ENCODE data around the gene CYP21A2.

CYP21A2 gene

GRCh38 chr6:32074996-32075532 lies 36.8 kb downstream of the CYP21A2 start:
- intact Hi-C loops (cut with micrococcal nuclease) = no loop called here
- Mint-ChIP-seq H3K27me3 (peaks cover 39% of the 10 kb centered on the region), H3K9me3 (no peaks in the 10 kb centered on the region), H3K27ac (no peak overlapping the region), H3K36me3 (ENCODE audit: low read depth) (no peaks in the 10 kb centered on the region), H3K4me3 (no peak overlapping the region), H3K4me1 (ENCODE audit: low read depth) (no peaks in the 10 kb centered on the region)

- Mint-ChIP-seq H3K9me3 (no peaks in the 10 kb centered on the region), H3K4me3 (no peak overlapping the region), H3K27ac (no peak overlapping the region), H3K36me3 (ENCODE audit: low read depth) (no peaks in the 10 kb centered on the region), H3K27me3 (peaks cover 37% of the 10 kb centered on the region), H3K4me1 (ENCODE audit: low read depth) (no peaks in the 10 kb centered on the region)
- intact Hi-C loops (cut with micrococcal nuclease) = no loop called here
These were observed 37.6 kb downstream of the CYP21A2 start for GRCh38 chr6:32075781-32076180.

DNA sequence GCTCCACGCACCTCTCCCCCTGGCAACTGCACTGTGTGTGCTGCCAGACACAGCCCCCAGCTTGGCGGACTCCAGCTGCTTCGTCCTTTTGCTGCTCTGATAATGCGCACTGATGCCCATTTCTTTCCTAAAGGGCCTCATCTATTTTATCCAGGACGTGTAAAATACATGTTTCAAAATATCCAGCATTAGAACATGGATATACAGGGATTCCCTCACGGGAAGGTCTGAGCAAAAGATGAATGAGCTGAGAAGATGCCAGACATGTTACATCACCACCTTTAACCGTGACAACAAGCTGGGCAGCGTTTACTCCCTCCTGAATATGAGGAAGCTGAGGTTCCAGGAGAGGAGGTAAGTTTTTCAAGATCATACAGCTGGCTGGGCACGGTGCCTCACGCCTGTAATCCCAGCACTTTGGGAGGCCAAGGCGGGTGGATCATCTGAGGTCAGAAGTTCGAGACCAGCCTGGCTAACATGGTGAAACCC lies 38.1 kb downstream of the CYP21A2 start:
- H3K36me3 Mint-ChIP-seq (ENCODE audit: low read depth) = no peaks in the 10 kb centered on the region
- no peak overlapping the region for H3K27ac Mint-ChIP-seq
- peaks cover 39% of the 10 kb centered on the region for H3K27me3 Mint-ChIP-seq
- H3K4me1 Mint-ChIP-seq (ENCODE audit: low read depth) = no peaks in the 10 kb centered on the region
- intact Hi-C loops (cut with micrococcal nuclease) = no loop called here
- no peak overlapping the region for H3K4me3 Mint-ChIP-seq
- H3K9me3 Mint-ChIP-seq = no peaks in the 10 kb centered on the region

DNA sequence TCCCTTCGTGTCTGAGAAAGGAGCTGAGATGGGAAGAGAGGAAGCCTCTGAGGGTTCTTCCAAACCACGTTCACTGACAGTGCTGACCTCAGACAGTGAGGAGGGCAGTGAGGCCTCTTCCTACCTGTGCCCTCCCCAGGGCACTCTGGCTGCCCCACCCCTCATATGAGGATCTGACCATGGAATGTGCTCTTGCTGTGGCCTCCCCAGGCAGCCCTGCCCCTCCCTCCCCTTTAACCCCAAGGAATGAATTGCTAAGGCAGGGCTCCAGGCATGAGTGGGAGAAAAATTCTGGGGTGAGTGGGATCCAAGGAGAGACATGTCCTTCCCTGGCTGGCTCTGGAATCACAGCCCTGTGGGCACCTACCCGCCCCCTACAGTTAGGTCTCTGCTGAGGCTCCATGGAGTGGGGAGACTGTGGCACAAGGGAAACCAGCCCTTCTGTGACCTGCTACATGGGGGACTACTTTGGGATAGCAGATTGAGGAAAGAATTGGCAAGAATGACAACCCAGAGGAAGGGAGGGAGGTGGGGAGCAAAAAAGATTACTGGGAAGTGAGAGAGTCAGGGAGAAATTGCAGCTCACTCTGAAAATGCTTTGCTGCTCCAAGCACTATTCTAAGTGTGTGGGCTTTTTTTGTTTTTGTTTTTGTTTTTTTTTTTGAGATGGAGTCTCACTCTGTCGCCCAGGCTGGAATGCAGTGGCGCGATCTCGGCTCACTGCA lies 41.5 kb downstream of the CYP21A2 start:
- H3K9me3 Mint-ChIP-seq = no peaks in the 10 kb centered on the region
- no peak overlapping the region for H3K27ac Mint-ChIP-seq
- H3K4me3 Mint-ChIP-seq = no peak overlapping the region
- H3K27me3 Mint-ChIP-seq = peaks cover 58% of the 10 kb centered on the region
- no peaks in the 10 kb centered on the region for H3K36me3 Mint-ChIP-seq (ENCODE audit: low read depth)
- no peaks in the 10 kb centered on the region for H3K4me1 Mint-ChIP-seq (ENCODE audit: low read depth)
- intact Hi-C loops (cut with micrococcal nuclease) = no loop called here

DNA sequence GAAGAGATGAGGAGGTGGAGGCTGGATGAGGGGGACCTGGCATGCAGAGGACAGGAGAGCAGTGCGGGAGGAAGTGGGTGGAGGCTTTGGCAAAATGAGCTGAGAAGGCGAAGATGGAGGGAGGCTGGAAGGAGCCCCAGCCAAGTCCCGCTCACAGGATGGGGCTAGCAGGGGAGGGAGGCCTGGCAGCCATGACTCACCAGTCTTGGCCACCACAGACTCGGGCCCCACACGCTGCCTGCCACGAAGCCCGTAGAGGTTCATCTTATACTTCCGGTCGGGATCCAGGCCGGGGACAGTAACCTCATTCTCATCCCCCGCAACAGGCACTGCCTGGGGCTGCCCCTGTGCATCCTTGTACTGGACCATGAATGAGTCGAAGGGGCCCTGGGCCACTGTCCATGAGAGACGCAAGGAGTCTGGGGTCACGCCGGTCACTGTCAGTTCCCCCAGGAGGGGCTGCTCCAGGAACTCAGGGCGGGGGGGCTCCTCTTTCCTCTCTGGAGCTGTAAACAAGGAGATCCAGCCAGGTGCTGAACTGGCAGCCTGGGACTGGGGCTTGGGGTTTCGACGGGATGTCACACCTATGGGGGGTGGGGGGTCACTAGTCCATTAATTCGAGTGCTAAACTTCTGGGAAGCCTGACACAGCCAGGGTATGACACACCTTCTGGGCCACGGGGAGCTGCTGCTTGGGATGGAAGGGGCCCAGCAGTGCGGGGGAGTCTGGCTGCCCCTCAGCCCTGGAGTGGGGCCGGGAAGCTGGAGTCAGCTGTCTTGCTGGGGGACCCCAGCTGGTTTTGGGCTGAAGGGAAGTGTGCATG lies 43.2 kb downstream of the CYP21A2 start:
- H3K27ac Mint-ChIP-seq = no peak overlapping the region
- intact Hi-C loops (cut with micrococcal nuclease) = no loop called here
- H3K9me3 Mint-ChIP-seq = no peaks in the 10 kb centered on the region
- H3K4me1 Mint-ChIP-seq (ENCODE audit: low read depth) = peaks cover 6% of the 10 kb centered on the region
- H3K4me3 Mint-ChIP-seq = no peak overlapping the region
- peaks cover 63% of the 10 kb centered on the region for H3K27me3 Mint-ChIP-seq
- no peaks in the 10 kb centered on the region for H3K36me3 Mint-ChIP-seq (ENCODE audit: low read depth)

DNA sequence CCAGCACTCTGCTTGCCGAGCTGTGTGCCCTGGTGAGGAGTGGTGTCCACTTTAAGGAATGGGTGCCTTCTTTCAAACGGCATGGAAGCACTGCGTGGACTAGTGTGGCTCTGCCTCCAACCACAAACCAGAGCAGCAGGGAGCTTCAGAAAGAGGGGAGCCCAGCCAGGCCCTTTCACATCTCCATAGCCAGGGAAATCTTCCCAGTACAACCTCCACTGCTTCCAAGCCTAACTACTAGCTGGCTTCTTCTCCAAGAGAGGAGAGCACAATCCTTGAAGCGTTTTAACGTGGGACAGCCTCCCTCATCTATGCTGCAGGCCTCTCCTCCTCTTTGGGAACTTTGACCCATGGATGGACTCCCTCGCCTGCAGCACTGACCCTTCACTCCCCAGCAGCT lies 44.3 kb downstream of the CYP21A2 start:
- no peak overlapping the region for H3K27ac Mint-ChIP-seq
- H3K9me3 Mint-ChIP-seq = no peaks in the 10 kb centered on the region
- H3K4me3 Mint-ChIP-seq = no peak overlapping the region
- peaks cover 72% of the 10 kb centered on the region for H3K27me3 Mint-ChIP-seq
- H3K4me1 Mint-ChIP-seq (ENCODE audit: low read depth) = peaks cover 14% of the 10 kb centered on the region
- H3K36me3 Mint-ChIP-seq (ENCODE audit: low read depth) = no peaks in the 10 kb centered on the region
- intact Hi-C loops (cut with micrococcal nuclease) = no loop called here

DNA sequence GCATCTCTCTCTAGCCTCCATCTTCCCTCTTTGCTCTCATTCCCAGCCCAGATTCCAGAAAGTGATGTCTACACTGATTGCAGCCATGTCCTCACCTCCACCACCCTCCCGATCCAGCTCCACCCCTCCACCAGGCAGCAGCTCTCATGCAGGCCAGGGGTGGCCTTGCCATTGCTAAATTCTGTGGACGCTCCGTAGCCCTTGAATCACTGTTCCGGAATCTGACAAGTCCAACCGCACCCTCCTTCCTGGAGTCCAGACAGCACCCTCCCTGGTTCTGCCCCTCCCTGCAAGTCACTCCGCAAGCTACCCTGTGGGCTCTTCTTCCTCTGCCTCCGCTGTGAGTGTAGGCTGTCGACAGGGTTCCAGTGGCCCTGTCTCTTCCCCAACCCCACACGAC lies 44.7 kb downstream of the CYP21A2 start:
- no peaks in the 10 kb centered on the region for H3K36me3 Mint-ChIP-seq (ENCODE audit: low read depth)
- intact Hi-C loops (cut with micrococcal nuclease) = no loop called here
- H3K4me3 Mint-ChIP-seq = no peak overlapping the region
- peaks cover 14% of the 10 kb centered on the region for H3K4me1 Mint-ChIP-seq (ENCODE audit: low read depth)
- H3K27me3 Mint-ChIP-seq = peaks cover 74% of the 10 kb centered on the region
- no peaks in the 10 kb centered on the region for H3K9me3 Mint-ChIP-seq
- H3K27ac Mint-ChIP-seq = no peak overlapping the region

GRCh38 chr6:32083812-32084768 lies 45.9 kb downstream of the CYP21A2 start:
- H3K9me3 Mint-ChIP-seq = no peaks in the 10 kb centered on the region
- intact Hi-C loops (cut with micrococcal nuclease) = no loop called here
- H3K4me1 Mint-ChIP-seq (ENCODE audit: low read depth) = peaks cover 14% of the 10 kb centered on the region
- no peak overlapping the region for H3K4me3 Mint-ChIP-seq
- H3K27me3 Mint-ChIP-seq = peaks cover 84% of the 10 kb centered on the region
- no peaks in the 10 kb centered on the region for H3K36me3 Mint-ChIP-seq (ENCODE audit: low read depth)
- H3K27ac Mint-ChIP-seq = no peak overlapping the region

DNA sequence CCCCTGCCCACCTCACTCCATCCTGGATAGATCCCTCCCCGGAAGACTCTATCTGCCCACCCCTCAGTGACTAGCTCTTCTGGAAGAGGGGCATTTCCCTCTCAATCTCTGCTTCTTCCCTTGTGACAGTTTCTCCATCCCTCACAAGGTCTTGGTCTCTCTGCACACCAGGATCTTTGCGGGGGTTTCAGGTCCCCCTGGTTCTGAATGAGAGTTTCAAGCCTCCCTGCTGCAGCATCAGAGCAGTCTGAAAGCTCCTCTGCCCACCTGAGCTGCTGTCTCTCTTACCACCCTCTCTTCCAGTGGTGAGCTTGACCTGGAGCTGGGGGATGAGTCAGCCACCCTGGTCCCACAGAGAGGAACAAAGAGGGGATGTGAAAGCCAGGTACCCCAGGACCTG lies 46.6 kb downstream of the CYP21A2 start:
- H3K27ac Mint-ChIP-seq = no peak overlapping the region
- intact Hi-C loops (cut with micrococcal nuclease) = no loop called here
- peaks cover 14% of the 10 kb centered on the region for H3K4me1 Mint-ChIP-seq (ENCODE audit: low read depth)
- H3K27me3 Mint-ChIP-seq = peaks cover 91% of the 10 kb centered on the region
- H3K36me3 Mint-ChIP-seq (ENCODE audit: low read depth) = no peaks in the 10 kb centered on the region
- no peaks in the 10 kb centered on the region for H3K9me3 Mint-ChIP-seq
- no peak overlapping the region for H3K4me3 Mint-ChIP-seq

DNA sequence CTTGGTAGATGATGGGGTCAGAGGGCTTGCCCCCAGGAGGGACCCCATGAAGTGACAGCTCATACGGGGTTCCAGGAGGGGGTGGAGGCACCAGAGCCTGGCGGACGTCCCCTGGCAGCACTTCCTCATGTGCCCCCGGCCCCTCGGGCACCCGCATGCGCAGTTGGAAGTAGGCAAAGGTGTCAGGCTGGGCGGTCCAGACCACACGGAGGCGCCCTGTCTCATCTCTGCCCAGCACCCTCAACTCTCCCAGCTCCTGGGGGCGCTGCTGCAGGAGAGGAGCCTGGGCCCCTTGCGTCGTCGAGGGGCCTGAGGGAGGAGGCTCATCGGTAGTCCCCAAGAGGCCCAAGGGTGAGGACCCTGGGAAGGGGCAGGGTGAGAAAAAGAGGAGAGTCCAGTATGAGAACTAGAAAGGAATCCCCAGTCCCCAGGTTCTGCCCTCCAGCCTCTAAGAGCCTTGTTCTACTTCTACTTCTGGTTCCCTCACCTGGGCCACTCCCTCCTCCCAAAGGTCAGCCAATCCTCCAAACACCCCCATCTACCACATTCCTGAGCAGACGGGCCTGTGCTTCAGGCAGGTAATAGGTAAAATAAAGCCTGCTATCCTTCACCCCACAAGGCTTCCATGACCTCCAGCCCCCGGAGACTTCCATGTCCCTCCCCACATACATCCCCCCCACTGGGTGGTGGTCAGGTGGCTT lies 47.7 kb downstream of the CYP21A2 start:
- H3K36me3 Mint-ChIP-seq (ENCODE audit: low read depth) = no peaks in the 10 kb centered on the region
- H3K27me3 Mint-ChIP-seq = peaks cover 96% of the 10 kb centered on the region
- H3K4me3 Mint-ChIP-seq = no peak overlapping the region
- no peak overlapping the region for H3K27ac Mint-ChIP-seq
- H3K9me3 Mint-ChIP-seq = no peaks in the 10 kb centered on the region
- H3K4me1 Mint-ChIP-seq (ENCODE audit: low read depth) = peaks cover 14% of the 10 kb centered on the region
- intact Hi-C loops (cut with micrococcal nuclease) = no loop called here

DNA sequence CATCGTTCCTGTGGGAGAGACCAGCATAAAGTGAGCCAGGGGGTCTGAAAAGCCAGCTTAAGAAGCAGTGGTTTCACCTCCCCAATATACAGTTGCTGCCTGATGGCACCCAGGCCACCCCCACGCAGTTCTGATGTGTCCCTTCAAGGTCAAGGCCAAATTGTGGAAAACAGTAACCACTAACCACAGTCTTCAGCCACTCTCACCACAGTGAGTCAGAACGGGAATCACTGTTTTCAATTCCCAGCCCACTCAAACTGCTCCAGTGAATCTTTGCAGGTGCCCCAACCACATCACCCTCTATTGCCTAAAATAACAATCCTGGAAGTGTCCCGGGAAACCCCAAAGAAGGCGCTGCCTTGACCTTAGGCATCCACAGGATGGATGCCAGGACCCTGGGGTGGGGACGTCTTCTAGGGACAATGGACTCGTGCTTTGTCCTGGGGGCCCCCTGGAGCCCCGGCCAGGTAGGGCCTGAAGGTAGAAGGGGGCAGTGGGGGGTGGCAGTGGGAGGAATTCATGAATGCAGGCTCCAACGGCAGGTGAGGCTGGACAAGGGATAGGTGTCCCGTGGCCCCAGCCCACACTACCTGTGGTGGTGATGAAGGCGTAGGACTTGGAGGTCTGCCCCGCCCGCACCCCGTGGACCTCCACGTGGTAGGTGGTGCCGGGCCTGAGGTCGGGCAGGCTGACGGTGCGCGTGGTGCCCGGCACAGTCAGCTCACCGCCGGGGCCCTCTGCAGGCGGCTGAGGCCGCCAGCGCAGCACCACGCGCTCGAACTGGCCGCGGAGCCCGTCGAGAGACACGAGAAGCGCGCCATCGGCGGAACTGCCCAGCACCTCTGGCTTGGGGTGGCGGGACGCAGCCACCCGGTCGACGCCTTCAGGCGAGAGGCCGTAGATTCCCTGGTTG lies 48.7 kb downstream of the CYP21A2 start:
- H3K36me3 Mint-ChIP-seq (ENCODE audit: low read depth) = no peaks in the 10 kb centered on the region
- intact Hi-C loops (cut with micrococcal nuclease) = no loop called here
- peak overlapping the region; percentile 48 for H3K4me3 Mint-ChIP-seq
- H3K4me1 Mint-ChIP-seq (ENCODE audit: low read depth) = peaks cover 14% of the 10 kb centered on the region
- peaks cover 96% of the 10 kb centered on the region for H3K27me3 Mint-ChIP-seq
- H3K9me3 Mint-ChIP-seq = no peaks in the 10 kb centered on the region
- H3K27ac Mint-ChIP-seq = no peak overlapping the region

All from dendritic cell treated with granulocyte-macrophage colony-stimulating factor and Interleukin-4, amounts not matched to agents 40 ng/mL and 50 ng/mL, for 4 days (primary cell).